CD4-positive, alpha-beta T cell (primary cell): ENCODE measurements around the gene PFKM. TPM values are rescaled to one million over a fixed set of nuclear protein-coding genes. Genes with fewer than 3 reads are reported as not detected.
"Not testable (repeated sequence)": the region's sequence is repeated elsewhere in the genome, so short reads cannot be mapped to it uniquely, and the experiment has no call there.

Experiments used
- ATAC-seq: fragments of 200-7000 bp; cut with Tn5 transposase; one replicate; pipeline ENCODE4 v1.10.0; 2022; ENCODE audit warnings: mild to moderate bottlenecking; ENCODE audit not compliant: poor library complexity
- CTCF ChIA-PET: fragments of 350-600 bp; sonication (Branson Sonifier 250); formaldehyde crosslinking; loops from one replicate; lab custom pipeline; 2021; ENCODE audit warnings: antibody characterized with exemption, inconsistent platforms; lab: Charles Lee
- POLR2A ChIA-PET: fragments of 350-600 bp; sonication (Branson Sonifier 250); formaldehyde crosslinking; loops from one replicate; lab custom pipeline; 2021; ENCODE audit warnings: antibody characterized with exemption, inconsistent platforms; lab: Charles Lee
- DNase-seq, 14 experiments: peaks; one replicate each; pipeline ENCODE4 v3.0.0-alpha.2; 2013 to 2020; ENCODE audit warnings: mixed read lengths in 2 of 14
- H3K27ac ChIP-seq, 2 donors: one replicate each; pipeline versions ENCODE4 v1.5.1 to v1.7.0; 2013; ENCODE audit warnings: low read length in 2 of 2, low read depth in 1 of 2, mild to moderate bottlenecking in 1 of 2
- H3K27me3 ChIP-seq, 2 experiments: 1 replicate in 1 of 2; 2 replicates in 1 of 2; pipeline versions ENCODE4 v1.6.1 to v1.7.0; 2013; ENCODE audit warnings: low read length in 2 of 2, control low read depth in 1 of 2, mild to moderate bottlenecking in 1 of 2, moderate library complexity in 1 of 2; ENCODE audit not compliant: insufficient read depth in 2 of 2, control insufficient read depth in 1 of 2
- H3K36me3 ChIP-seq: one replicate; pipeline ENCODE4 v1.6.1; 2013; ENCODE audit warnings: low read length, control low read depth; ENCODE audit not compliant: insufficient read depth
- H3K4me1 ChIP-seq: one replicate; pipeline ENCODE4 v1.6.1; 2013; ENCODE audit warnings: low read length, control low read depth; ENCODE audit not compliant: insufficient read depth
- H3K4me3 ChIP-seq: one replicate; pipeline ENCODE4 v1.5.1; 2013; ENCODE audit warnings: mild to moderate bottlenecking, low read length, moderate library complexity
- H3K9me3 ChIP-seq, 2 experiments: 1 replicate in 1 of 2; 2 replicates in 1 of 2; pipeline versions ENCODE4 v1.6.1 to v1.7.0; 2013; ENCODE audit warnings: low read length in 2 of 2, mild to moderate bottlenecking in 2 of 2, control low read depth in 1 of 2, moderate library complexity in 1 of 2; ENCODE audit not compliant: control insufficient read depth in 1 of 2, insufficient read depth in 1 of 2
- H3K27ac Mint-ChIP-seq: one replicate; pipeline ENCODE4 v1.8.0; 2020; ENCODE audit warnings: mixed read lengths
- H3K27me3 Mint-ChIP-seq: one replicate; pipeline ENCODE4 v1.8.0; 2021; ENCODE audit warnings: mixed read lengths
- H3K36me3 Mint-ChIP-seq: one replicate; pipeline ENCODE4 v1.8.0; 2021; ENCODE audit warnings: low read depth, mixed read lengths
- H3K4me1 Mint-ChIP-seq: one replicate; pipeline ENCODE4 v1.8.0; 2021; ENCODE audit warnings: low read depth, mixed read lengths
- H3K4me3 Mint-ChIP-seq: one replicate; pipeline ENCODE4 v1.8.0; 2020; ENCODE audit warnings: mild to moderate bottlenecking, mixed read lengths
- H3K9me3 Mint-ChIP-seq: one replicate; pipeline ENCODE4 v1.8.0; 2020; ENCODE audit warnings: mixed read lengths
- CTCF ChIP-seq: fragments of 200-600 bp; IDR thresholded peaks from one replicate; pipeline ENCODE4 v1.8.0; 2022; ENCODE audit warnings: antibody characterized with exemption, mild to moderate bottlenecking
- intact Hi-C, 2 experiments: fragments of 100-400 bp; cut with DNase I in 1 of 2; cut with micrococcal nuclease in 1 of 2; formaldehyde crosslinking; loops; one replicate each; pipeline versions ENCODE4 v1.15.1 to v1.9.0; 2023 to 2025; cut with DNase I, micrococcal nuclease
- total RNA-seq, 174 experiments: library from RNA in 2 of 174; stranded (reverse) in 2 of 174; gene quantifications; one replicate each; pipeline ENCODE4 v1.2.3 and lab custom pipeline; 2021 to 2026

PFKM gene
- total RNA-seq, 2 experiments from 2014 or later: 9.3 to 9.4 TPM

- H3K9me3 Mint-ChIP-seq: no peaks in the 10 kb centered on the region
- H3K4me3 Mint-ChIP-seq: no peak overlapping the region
- no peaks in the 10 kb centered on the region for H3K27me3 ChIP-seq
- H3K27me3 Mint-ChIP-seq: no peaks in the 10 kb centered on the region
- H3K27ac ChIP-seq: no peak overlapping the region
- no peak overlapping the region for H3K27ac Mint-ChIP-seq
- peaks cover 88% of the 10 kb centered on the region for H3K36me3 Mint-ChIP-seq
- peaks cover 88% of the 10 kb centered on the region for H3K36me3 ChIP-seq
- DNase-seq (no peak), ATAC-seq (no peak)
- H3K9me3 ChIP-seq: no peaks in the 10 kb centered on the region
- H3K4me1 ChIP-seq: no peaks in the 10 kb centered on the region
- H3K4me1 Mint-ChIP-seq: no peaks in the 10 kb centered on the region
- intact Hi-C loops: no loop called here
- no peak overlapping the region for H3K4me3 ChIP-seq
- ChIA-PET CTCF (interaction anchor here (0.9 to 1.0 kb wide), 2 partner anchors 19 to 58 kb away, joined by 3 read pairs; no protein-coding TSS in a partner anchor), POLR2A (no interaction called here)
- TF ChIP-seq CTCF: no peak
Measured at GRCh38 chr12:48145981-48146380, 26.8 kb downstream of the PFKM start.

- ChIA-PET CTCF (interaction anchor here (1.3 to 1.4 kb wide), 2 partner anchors 32 kb away, joined by 3 to 4 read pairs; partner anchors contain the start of genes CCDC184 and PFKM), POLR2A (no interaction called here)
- ATAC-seq (no peak), DNase-seq (no peak)
- Histone ChIP-seq H3K27me3 (no peaks in the 10 kb centered on the region), H3K27ac (no peak overlapping the region), H3K4me3 (no peak overlapping the region), H3K9me3 (no peaks in the 10 kb centered on the region), H3K36me3 (peaks cover 70% of the 10 kb centered on the region), H3K4me1 (peaks cover 1% of the 10 kb centered on the region)
- Mint-ChIP-seq H3K27me3 (no peaks in the 10 kb centered on the region), H3K9me3 (no peaks in the 10 kb centered on the region), H3K4me1 (peaks cover 23% of the 10 kb centered on the region), H3K27ac (no peak overlapping the region), H3K4me3 (no peak overlapping the region), H3K36me3 (peaks cover 78% of the 10 kb centered on the region)
- intact Hi-C loops: no loop called here
- TF ChIP-seq CTCF: no peak
Measured at GRCh38 chr12:48151103-48151771, 32.1 kb downstream of the PFKM start.

- H3K9me3 ChIP-seq, H3K27me3 ChIP-seq, DNase-seq, H3K4me3 ChIP-seq, ATAC-seq, H3K9me3 Mint-ChIP-seq, H3K27me3 Mint-ChIP-seq: not testable (repeated sequence)
- peaks cover 27% of the 10 kb centered on the region for H3K36me3 ChIP-seq
- intact Hi-C loops: loop anchor here in 1 of 2 experiments (2.0 to 5.0 kb wide), 3 partner anchors 37 to 527 kb away; partner anchors contain the start of genes KANSL2 and SENP1
- Mint-ChIP-seq H3K4me3 (peak overlapping the region; percentile 97), H3K27ac (peak overlapping the region; percentile 99), H3K4me1 (peaks cover 57% of the 10 kb centered on the region), H3K36me3 (peaks cover 39% of the 10 kb centered on the region)
- ChIA-PET POLR2A (interaction anchor here (3.1 kb wide), 1 partner anchor 43 kb away, joined by 67 read pairs; no protein-coding TSS in a partner anchor), CTCF (interaction anchor here (1.4 kb wide), 1 partner anchor 27 kb away, joined by 4 read pairs; the partner anchor contains the start of gene CCDC184)
- H3K27ac ChIP-seq: peak overlapping the region in 1 of 2 donors; percentile 89
- peaks cover 25% of the 10 kb centered on the region for H3K4me1 ChIP-seq
Measured at GRCh38 chr12:48155786-48156185, 36.6 kb downstream of the PFKM start.
